GM20000 (cell line): Measurements from ENCODE around the gene PHLDA2.

Experiments used
- DNase-seq: peaks from one replicate; pipeline ENCODE4 v3.0.0; 2012; ENCODE audit warnings: low spot score
- TF ChIP-seq, protein P1 (sequence below): IDR thresholded peaks from 2 replicates; pipeline ENCODE4 v1.5.1; 2012; ENCODE audit warnings: mild to moderate bottlenecking, control low read depth; ENCODE audit errors: extremely low read depth, missing control alignments

PHLDA2 gene

DNA sequence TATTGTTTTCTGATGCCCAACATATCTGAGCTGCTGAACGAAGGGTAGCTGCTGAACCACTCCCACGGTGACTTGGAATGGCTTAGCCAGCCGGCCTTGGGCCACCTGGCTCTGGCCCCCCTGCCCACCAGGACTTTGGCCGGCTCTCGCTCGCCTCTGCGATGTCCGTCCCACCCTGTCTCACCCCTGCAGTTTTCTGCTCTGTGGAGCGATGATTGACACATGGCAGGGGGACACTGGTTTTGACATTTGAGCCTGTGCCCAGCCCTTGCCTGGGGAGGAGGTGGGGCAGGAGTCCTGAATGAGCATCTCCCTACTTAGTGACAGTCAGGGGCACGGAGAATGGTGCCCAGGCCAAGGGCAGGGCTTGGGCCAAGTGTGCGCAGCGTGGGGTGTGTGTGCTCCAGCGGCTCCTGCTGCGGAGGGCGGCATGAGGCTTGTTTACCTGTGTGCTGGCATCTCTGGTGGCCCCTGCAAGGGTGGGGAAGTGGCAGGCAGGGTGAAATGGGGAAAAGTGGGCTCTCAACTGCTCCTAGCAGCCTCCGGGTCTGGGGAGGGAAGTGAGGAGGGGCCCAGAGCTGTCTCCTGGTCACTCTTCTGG, 27.9 kb downstream of the PHLDA2 start:
- TF ChIP-seq, protein P1, sequence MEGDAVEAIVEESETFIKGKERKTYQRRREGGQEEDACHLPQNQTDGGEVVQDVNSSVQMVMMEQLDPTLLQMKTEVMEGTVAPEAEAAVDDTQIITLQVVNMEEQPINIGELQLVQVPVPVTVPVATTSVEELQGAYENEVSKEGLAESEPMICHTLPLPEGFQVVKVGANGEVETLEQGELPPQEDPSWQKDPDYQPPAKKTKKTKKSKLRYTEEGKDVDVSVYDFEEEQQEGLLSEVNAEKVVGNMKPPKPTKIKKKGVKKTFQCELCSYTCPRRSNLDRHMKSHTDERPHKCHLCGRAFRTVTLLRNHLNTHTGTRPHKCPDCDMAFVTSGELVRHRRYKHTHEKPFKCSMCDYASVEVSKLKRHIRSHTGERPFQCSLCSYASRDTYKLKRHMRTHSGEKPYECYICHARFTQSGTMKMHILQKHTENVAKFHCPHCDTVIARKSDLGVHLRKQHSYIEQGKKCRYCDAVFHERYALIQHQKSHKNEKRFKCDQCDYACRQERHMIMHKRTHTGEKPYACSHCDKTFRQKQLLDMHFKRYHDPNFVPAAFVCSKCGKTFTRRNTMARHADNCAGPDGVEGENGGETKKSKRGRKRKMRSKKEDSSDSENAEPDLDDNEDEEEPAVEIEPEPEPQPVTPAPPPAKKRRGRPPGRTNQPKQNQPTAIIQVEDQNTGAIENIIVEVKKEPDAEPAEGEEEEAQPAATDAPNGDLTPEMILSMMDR: no peak

DNA sequence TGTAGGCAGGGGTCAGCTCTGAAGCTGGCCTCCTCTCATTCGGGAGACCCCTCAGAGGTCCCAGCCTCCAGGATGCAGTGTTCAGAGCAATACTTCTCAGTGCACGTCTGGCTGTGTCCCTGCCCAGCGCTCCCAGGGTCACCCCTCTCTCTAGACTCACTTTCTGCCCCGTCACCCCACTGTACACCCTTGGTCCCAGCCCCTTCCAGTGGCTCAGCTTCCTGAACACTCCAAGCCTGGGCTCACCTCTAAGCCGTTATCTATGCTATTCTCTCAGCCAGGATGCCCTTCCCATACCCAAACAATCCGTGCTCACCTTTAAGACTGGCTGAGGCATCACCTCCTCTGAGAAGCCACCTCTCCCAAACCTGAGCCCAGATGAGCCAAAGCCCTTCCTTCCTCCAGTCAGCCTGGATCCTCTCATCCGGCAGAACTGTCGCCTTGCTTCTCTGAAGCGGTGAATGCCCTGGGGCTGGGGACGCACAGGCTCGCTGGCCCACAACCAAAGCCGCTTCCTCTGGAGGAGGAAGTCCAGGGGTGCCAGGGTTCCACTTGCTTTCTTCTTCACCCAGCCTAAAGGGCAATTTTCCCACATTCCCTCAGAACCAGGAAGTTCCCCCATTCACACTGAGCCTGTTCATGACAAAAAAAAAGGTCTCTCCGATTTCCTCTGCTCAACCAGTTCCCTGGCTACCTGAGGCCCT, 30.0 kb downstream of the PHLDA2 start:
- no peak for DNase-seq
- TF ChIP-seq, protein P1: no peak

More for the DNA sequence above, 27.9 kb downstream of the PHLDA2 start:
- DNase-seq: no peak

DNA sequence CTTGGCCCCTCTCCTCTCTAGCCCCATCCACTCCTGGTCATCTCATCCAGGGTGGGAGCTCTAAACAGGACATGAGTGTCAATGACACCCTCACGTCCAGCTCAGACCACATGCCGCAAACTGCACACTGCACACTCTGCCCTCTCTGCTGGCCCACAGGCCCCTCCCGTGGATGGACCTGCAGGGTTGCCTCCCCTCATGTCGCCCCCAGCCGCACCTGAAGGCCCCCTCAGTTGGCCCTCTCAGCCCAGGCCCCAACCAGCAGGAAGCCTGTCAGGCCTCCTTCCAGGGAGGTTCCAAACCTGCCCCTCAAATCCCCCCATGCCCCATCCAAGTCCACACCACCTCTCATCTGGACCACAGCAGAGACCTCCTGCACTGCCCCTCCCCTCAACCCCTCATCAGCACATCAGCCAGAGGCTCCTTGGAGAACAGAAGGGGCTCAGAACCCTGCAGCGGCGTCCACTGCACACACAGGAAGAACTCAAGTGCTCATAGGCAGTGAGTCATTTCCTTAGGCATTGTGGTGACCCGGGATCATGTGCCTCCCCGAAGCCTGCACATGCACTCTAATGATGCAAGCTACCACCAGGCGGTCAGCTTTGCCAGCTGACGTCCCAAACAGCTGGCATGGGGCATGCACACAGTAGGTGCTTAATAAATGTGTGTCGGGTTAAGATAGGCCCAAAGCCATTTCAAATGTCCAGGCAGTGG, 30.7 kb downstream of the PHLDA2 start:
- TF ChIP-seq, protein P1: no peak
- peak; percentile 57 for DNase-seq

DNA sequence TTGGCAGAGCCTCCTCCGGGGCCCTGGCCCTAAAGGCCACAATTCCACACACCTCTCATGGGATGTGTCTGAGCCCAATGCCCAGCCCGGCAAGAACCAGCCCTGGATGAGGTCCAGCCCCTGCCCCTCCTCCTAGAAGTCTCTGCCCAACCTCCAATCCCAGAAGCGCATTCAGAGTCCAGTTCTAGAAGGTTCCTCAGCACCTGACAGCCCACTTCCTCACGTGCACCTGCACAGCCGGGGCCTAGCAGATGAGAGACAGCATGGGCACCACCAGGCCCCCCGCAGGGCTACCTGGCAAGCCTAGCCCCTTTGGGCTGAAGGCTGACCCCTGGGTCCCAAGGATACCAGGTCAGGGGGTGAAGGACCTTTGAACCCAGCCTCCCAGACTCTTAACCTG, 32.2 kb downstream of the PHLDA2 start:
- no peak for DNase-seq
- TF ChIP-seq, protein P1: no peak

DNA sequence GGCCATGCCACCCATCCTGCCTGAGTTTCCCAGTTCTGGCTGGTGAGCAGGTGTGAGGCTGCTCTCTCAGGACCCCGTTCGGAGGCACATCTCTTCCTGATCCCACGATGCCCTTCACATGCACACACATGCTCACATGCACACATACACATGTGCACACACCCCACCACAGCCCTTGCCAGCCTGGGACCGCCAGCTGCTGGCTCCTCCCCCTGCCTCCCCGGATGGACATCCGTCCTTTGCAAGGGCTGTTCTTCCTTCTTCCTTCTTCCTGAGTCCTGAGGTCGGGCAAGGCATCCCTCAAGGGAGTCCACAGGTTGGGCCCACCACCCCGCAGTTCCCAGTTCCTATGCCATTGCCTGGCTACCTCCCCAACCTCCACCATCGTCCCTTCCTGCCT, 33.2 kb downstream of the PHLDA2 start:
- TF ChIP-seq, protein P1: no peak

DNA sequence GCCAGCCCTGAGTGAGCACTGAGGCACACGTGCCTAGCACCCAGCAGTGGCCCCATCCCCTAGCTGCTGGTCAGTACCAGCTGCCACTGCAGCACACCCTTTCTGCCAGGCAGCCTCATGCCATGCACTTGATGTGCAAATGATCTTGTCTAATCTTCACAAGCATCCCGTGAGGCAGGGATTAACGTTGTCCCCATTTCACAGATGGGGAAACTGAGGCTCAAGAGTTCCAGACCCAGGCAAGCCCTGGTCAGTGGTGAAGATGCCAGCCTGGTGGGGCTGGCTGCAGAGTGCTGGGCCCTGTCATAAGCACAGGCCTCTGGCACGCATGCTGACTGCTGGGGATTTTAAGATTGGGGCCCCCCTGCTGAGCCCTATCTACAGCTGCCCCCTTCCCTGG, 35.3 kb downstream of the PHLDA2 start:
- no peak for DNase-seq
- TF ChIP-seq, protein P1: no peak

More for the DNA sequence above, 33.2 kb downstream of the PHLDA2 start:
- DNase-seq: no peak

DNA sequence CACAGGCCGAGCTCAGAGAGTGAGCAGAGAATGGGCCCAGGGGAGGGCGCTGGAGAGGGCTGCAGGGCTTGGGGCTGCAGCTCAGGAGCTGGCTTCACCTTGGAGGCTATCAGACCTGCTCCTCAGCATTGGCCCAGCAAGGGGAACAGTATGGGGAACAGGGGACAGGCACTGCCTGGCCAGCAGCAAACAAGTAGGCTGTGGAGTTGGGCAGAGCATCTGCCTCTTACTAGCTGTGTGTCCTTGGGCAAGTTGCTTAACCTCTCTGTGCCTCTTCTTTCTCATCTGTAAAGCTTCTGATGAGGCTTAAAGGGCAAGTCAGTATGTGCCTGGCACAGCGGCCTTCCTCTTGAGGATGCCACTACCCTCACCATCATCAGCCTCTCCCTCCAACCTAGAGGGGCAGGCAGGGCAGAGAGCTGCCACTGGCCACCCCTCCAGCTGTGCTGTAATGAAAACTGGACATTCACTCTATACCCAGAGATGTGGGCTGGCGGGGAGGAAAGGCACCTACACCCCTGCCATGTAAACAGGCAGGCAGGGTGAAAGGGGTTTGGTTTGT, 36.2 kb downstream of the PHLDA2 start:
- DNase-seq: peak; percentile 46

More for the DNA sequence above, 36.2 kb downstream of the PHLDA2 start:
- TF ChIP-seq, protein P1: no peak
